ENCODE results near the gene WFDC8. TPM values are rescaled to one million over a fixed set of nuclear protein-coding genes. Genes with fewer than 3 reads are reported as not detected.

Gene WFDC8
- total RNA-seq, 1 experiment from 2014 or later, result not detected

DNA sequence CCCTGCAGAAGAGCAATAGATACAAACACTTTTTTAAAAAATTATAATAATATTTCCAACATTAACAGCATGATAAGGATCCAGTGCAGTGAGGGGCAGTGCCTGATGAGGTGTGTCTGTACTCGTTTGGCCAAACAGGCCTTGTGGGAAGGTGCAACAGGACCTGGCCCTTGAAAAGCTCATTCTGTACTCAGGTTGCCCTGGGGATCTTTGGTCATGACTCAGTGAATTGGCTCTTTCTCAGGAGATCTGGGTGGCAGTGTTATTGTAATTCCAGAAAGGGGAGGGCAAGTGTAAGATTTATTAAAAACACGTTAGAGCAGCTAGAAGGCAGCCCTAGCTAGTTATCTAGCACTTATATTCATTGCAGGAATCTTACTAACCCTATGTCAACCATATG, 60.8 kb downstream of the WFDC8 start (continued):
- TF ChIP-seq, protein P1, sequence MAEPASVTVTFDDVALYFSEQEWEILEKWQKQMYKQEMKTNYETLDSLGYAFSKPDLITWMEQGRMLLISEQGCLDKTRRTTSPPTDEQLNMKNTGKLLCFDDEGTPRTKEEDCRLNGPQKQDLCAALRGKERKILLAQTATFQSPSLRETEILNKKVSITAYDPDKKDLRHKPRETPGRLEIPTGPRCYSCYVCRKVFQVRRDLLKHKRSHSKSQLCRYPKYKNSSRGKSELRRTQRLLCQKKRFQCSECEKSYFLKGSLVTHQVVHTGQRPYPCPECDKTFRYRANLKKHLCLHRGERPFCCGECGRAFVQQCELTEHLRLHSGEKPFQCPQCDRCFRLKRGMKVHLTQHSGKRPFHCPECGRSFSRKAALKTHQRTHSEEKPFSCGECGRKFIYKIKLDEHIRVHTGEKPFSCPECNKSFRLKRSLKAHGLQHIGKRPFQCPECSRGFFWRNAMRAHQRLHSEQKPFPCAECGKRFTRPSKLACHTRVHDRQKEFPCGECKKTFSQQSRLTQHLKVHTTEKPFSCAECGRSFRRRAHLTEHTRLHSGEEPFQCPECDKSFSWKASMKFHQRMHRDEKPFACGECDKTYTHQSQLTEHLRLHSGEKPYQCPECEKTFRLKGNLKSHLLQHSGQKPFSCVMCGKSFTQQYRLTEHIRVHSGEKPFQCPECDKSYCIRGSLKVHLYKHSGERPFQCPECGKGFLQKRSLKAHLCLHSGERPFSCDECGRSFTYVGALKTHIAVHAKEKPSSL (CRISPR knock-in tag; conservative IDR thresholded peaks at IDR 0.05), result no peak
- TF ChIP-seq, protein P2, sequence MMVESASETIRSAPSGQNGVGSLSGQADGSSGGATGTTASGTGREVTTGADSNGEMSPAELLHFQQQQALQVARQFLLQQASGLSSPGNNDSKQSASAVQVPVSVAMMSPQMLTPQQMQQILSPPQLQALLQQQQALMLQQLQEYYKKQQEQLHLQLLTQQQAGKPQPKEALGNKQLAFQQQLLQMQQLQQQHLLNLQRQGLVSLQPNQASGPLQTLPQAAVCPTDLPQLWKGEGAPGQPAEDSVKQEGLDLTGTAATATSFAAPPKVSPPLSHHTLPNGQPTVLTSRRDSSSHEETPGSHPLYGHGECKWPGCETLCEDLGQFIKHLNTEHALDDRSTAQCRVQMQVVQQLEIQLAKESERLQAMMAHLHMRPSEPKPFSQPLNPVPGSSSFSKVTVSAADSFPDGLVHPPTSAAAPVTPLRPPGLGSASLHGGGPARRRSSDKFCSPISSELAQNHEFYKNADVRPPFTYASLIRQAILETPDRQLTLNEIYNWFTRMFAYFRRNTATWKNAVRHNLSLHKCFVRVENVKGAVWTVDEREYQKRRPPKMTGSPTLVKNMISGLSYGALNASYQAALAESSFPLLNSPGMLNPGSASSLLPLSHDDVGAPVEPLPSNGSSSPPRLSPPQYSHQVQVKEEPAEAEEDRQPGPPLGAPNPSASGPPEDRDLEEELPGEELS (CRISPR knock-in tag; IDR thresholded peaks at IDR 0.05), result no peak
- TF ChIP-seq, protein P3, sequence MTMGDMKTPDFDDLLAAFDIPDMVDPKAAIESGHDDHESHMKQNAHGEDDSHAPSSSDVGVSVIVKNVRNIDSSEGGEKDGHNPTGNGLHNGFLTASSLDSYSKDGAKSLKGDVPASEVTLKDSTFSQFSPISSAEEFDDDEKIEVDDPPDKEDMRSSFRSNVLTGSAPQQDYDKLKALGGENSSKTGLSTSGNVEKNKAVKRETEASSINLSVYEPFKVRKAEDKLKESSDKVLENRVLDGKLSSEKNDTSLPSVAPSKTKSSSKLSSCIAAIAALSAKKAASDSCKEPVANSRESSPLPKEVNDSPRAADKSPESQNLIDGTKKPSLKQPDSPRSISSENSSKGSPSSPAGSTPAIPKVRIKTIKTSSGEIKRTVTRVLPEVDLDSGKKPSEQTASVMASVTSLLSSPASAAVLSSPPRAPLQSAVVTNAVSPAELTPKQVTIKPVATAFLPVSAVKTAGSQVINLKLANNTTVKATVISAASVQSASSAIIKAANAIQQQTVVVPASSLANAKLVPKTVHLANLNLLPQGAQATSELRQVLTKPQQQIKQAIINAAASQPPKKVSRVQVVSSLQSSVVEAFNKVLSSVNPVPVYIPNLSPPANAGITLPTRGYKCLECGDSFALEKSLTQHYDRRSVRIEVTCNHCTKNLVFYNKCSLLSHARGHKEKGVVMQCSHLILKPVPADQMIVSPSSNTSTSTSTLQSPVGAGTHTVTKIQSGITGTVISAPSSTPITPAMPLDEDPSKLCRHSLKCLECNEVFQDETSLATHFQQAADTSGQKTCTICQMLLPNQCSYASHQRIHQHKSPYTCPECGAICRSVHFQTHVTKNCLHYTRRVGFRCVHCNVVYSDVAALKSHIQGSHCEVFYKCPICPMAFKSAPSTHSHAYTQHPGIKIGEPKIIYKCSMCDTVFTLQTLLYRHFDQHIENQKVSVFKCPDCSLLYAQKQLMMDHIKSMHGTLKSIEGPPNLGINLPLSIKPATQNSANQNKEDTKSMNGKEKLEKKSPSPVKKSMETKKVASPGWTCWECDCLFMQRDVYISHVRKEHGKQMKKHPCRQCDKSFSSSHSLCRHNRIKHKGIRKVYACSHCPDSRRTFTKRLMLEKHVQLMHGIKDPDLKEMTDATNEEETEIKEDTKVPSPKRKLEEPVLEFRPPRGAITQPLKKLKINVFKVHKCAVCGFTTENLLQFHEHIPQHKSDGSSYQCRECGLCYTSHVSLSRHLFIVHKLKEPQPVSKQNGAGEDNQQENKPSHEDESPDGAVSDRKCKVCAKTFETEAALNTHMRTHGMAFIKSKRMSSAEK (CRISPR knock-in tag; IDR thresholded peaks at IDR 0.05; ENCODE audit: borderline replicate concordance), result no peak
- TF ChIP-seq, protein P4, sequence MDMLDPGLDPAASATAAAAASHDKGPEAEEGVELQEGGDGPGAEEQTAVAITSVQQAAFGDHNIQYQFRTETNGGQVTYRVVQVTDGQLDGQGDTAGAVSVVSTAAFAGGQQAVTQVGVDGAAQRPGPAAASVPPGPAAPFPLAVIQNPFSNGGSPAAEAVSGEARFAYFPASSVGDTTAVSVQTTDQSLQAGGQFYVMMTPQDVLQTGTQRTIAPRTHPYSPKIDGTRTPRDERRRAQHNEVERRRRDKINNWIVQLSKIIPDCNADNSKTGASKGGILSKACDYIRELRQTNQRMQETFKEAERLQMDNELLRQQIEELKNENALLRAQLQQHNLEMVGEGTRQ (CRISPR knock-in tag; IDR thresholded peaks at IDR 0.05), result no peak
- no peak for TF ChIP-seq ESRRA (CRISPR knock-in tag; IDR thresholded peaks at IDR 0.05; ENCODE audit: borderline replicate concordance)
- no peak for TF ChIP-seq ATF6 (CRISPR knock-in tag; IDR thresholded peaks at IDR 0.05)
- no peak for TF ChIP-seq TEAD1 (CRISPR knock-in tag; IDR thresholded peaks at IDR 0.05)
- TF ChIP-seq, protein P5, sequence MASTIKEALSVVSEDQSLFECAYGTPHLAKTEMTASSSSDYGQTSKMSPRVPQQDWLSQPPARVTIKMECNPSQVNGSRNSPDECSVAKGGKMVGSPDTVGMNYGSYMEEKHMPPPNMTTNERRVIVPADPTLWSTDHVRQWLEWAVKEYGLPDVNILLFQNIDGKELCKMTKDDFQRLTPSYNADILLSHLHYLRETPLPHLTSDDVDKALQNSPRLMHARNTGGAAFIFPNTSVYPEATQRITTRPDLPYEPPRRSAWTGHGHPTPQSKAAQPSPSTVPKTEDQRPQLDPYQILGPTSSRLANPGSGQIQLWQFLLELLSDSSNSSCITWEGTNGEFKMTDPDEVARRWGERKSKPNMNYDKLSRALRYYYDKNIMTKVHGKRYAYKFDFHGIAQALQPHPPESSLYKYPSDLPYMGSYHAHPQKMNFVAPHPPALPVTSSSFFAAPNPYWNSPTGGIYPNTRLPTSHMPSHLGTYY (CRISPR knock-in tag; IDR thresholded peaks at IDR 0.05), result no peak
- TF ChIP-seq SP1 (CRISPR knock-in tag; conservative IDR thresholded peaks at IDR 0.05), result no peak

DNA sequence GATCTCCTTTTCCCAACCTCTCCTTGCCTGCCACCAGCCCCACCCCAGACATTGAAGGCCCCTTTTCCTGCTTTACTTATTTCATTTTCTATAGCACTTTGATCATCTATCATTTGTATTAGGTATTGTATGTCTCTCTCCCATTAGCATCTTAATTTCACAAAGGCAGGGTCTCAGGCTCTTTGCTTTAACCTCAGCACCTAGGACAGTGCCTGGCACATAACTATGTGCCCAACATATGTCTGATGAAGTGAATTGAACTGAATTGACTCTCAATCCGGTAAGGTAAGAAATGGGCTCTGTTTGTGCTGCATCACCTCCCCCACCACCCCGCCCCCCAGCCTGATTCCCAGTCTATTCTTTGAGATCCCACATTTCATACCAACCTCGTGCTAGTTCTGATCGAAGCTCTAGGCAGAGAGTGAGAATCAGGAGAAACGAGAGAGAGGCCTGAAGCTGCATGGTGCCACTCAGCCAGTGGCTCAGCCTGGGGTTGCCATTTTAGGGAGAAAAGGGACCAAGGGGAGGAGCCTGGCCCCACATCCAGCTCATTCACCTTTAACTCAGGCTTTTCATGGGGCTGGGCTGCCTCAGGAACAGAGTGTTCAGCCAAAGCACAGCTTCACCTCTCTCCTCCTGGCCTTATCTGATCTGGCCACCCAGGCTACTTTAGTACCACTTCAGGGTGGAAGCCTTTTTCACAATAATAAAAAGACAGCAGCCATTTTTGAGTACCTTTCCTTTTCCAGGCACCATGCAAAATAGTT, 63.8 kb downstream of the WFDC8 start, which contains the start of gene SPINT3:
Gene SPINT3, minus strand, starts transcription at position 476 of the 767 bp plus-strand sequence. Its CDS starts 14 bp downstream, at position 462.
- H3K9me3 Mint-ChIP-seq, result peaks cover 9% of the 10 kb centered on the region
- ATAC-seq, result peak; percentile 48
- H3K27ac Mint-ChIP-seq, result no peak within 1 kb of the TSS
- no peaks in the 10 kb centered on the region for H3K4me1 Mint-ChIP-seq
- H3K27me3 Mint-ChIP-seq (ENCODE audit: low read depth), result no peaks in the 10 kb centered on the region; the same call in 1 of the 2 replicates
- POLR2A ChIA-PET, result no interaction called here
- no peak within 1 kb of the TSS for H3K4me3 Mint-ChIP-seq
- CTCF ChIA-PET, result interaction anchor here (0.6 to 1.0 kb wide), 5 partner anchors 23 to 256 kb away, joined by 3 to 6 read pairs (median 3); no protein-coding TSS in a partner anchor
- no peaks in the 10 kb centered on the region for H3K36me3 Mint-ChIP-seq
- no peak for DNase-seq (ENCODE audit: low spot score)
- TF ChIP-seq AR (CRISPR knock-in tag; IDR thresholded peaks at IDR 0.05), result no peak
- TF ChIP-seq ZNF512 (CRISPR knock-in tag; IDR thresholded peaks at IDR 0.05; ENCODE audit: borderline replicate concordance), result no peak
- no peak for TF ChIP-seq GTF2I (CRISPR knock-in tag; conservative IDR thresholded peaks at IDR 0.05)
- TF ChIP-seq E2F1 (CRISPR knock-in tag; IDR thresholded peaks at IDR 0.05), result no peak
